ENCODE measurements around the gene EEIG1. TPM values are rescaled to one million over a fixed set of nuclear protein-coding genes. Genes with fewer than 3 reads are reported as not detected.

Gene EEIG1
- total RNA-seq, 1 experiment from 2014 or later: 52.3 TPM

DNA sequence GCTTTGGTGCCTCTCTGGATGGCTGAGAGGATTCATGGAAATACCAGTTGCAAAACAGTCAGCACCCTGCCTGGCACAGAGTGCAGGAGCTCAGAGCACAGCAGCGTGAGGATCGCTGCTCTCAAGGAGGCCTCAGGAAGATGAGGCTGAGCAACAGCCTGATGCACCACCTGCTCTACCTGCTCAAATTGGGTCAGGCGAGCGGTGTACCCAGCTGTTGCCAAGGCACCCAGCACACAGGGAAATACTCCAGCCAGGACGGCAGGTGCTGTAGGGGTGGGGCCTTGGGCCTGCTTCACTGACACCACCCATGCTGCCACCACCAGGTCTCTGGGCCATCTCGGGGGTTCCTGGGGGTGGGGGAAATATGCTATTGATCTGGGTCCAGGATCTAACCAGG lies 4.3 kb downstream of the EEIG1 start:
- H3K4ac ChIP-seq (ENCODE audit: low read depth, low read length): no peak overlapping the region
- H2BK12ac ChIP-seq (ENCODE audit: insufficient read length, low read depth, low read length): no peak overlapping the region
- Mint-ChIP-seq H3K36me3 (ENCODE audit: insufficient read depth in 1 of 3, low read depth in 3 of 3) (peaks cover 0 to 8% (median 0%) of the 10 kb centered on the region in 3 experiments; a peak in 1 of 7 replicates), H3K27ac (no peak overlapping the region), H3K9me3 (no peaks in the 10 kb centered on the region; a peak in 1 of 5 replicates), H3K4me1 (peaks cover 57 to 65% of the 10 kb centered on the region in 2 experiments), H3K27me3 (ENCODE audit: low read depth) (no peaks in the 10 kb centered on the region; the same call in 1 of the 2 replicates), H3K4me3 (no peak overlapping the region; a peak in 2 of 5 replicates)
- DNase-seq: no peak
- peaks cover 19% of the 10 kb centered on the region for H3K23me2 ChIP-seq (ENCODE audit: insufficient read length, low read depth, low read length, poor library complexity, severe bottlenecking)
- peaks cover 9% of the 10 kb centered on the region for H3K79me1 ChIP-seq (ENCODE audit: insufficient read depth, low read depth, low read length, poor library complexity, severe bottlenecking)
- H4K8ac ChIP-seq (replicated peaks; ENCODE audit: insufficient read length, low read depth, low read length): no peak overlapping the region
- H4K5ac ChIP-seq (ENCODE audit: insufficient read length, low read depth, low read length): no peak overlapping the region
- no peak overlapping the region for H3K9ac ChIP-seq (ENCODE audit: extremely low read depth, insufficient read length, low read length)
- H3K4me2 ChIP-seq (ENCODE audit: insufficient read depth, insufficient read length, low read length): no peak overlapping the region
- H2BK20ac ChIP-seq (ENCODE audit: low read depth, low read length, poor library complexity, severe bottlenecking): no peak overlapping the region
- H2BK120ac ChIP-seq (ENCODE audit: low read depth, low read length, poor library complexity, severe bottlenecking): no peak overlapping the region
- H3K4me1 ChIP-seq (ENCODE audit: insufficient read depth, low read length): peaks cover 11% of the 10 kb centered on the region
- H3K27me3 ChIP-seq (ENCODE audit: insufficient read depth, low read length): no peaks in the 10 kb centered on the region
- WGBS (ENCODE audit: extremely low coverage, insufficient read length, low lambda C conversion rate): no CpG with 5 or more reads among the region's 6 CpGs
- no peak overlapping the region for H4K91ac ChIP-seq (ENCODE audit: insufficient read length, low read depth, low read length)
- H2BK5ac ChIP-seq (ENCODE audit: insufficient read length, low read length): no peak overlapping the region
- no peaks in the 10 kb centered on the region for H3K9me3 ChIP-seq (ENCODE audit: control insufficient read depth, low read depth, low read length)
- H4K20me1 ChIP-seq (ENCODE audit: control insufficient read depth, insufficient read depth, insufficient read length): peaks cover 3% of the 10 kb centered on the region
- no peak overlapping the region for H3K56ac ChIP-seq (ENCODE audit: insufficient read length, low read depth, low read length)
- H2AFZ ChIP-seq (ENCODE audit: low read length): no peak overlapping the region
- peaks cover 50% of the 10 kb centered on the region; the same call in 1 of the 2 replicates for H3K79me2 ChIP-seq (ENCODE audit: insufficient read depth, low read length)
- H2AK5ac ChIP-seq (ENCODE audit: insufficient read length, low read length): no peak overlapping the region
- no peak overlapping the region for H3K27ac ChIP-seq (ENCODE audit: insufficient read length, low read depth, low read length)
- no peak overlapping the region for H2BK15ac ChIP-seq (ENCODE audit: low read depth, low read length)
- H3K14ac ChIP-seq (ENCODE audit: insufficient read depth, low read length): 0 out of 2 replicates have a peak overlapping the region, but pooled peaks have one; percentile 9
- H3K18ac ChIP-seq (ENCODE audit: insufficient read length, low read depth, low read length): no peak overlapping the region
- H3T11ph ChIP-seq (ENCODE audit: low read length): no peak overlapping the region
- TF ChIP-seq, protein P1, sequence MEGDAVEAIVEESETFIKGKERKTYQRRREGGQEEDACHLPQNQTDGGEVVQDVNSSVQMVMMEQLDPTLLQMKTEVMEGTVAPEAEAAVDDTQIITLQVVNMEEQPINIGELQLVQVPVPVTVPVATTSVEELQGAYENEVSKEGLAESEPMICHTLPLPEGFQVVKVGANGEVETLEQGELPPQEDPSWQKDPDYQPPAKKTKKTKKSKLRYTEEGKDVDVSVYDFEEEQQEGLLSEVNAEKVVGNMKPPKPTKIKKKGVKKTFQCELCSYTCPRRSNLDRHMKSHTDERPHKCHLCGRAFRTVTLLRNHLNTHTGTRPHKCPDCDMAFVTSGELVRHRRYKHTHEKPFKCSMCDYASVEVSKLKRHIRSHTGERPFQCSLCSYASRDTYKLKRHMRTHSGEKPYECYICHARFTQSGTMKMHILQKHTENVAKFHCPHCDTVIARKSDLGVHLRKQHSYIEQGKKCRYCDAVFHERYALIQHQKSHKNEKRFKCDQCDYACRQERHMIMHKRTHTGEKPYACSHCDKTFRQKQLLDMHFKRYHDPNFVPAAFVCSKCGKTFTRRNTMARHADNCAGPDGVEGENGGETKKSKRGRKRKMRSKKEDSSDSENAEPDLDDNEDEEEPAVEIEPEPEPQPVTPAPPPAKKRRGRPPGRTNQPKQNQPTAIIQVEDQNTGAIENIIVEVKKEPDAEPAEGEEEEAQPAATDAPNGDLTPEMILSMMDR (conservative IDR thresholded peaks at IDR 0.05): no peak
- no peak overlapping the region for H3K23ac ChIP-seq (ENCODE audit: insufficient read length, low read depth, low read length)

All from H9 (cell line).